Heart left ventricle (tissue), 16 donors: Measurements from ENCODE around the gene NFE2L1. TPM values are rescaled to one million over a fixed set of nuclear protein-coding genes. Genes with fewer than 3 reads are reported as not detected.

ENCODE experiments used
- ATAC-seq, 4 donors: fragments of 200-7000 bp; cut with Tn5 transposase; one replicate each; pipeline ENCODE4 v1.9.1; 2020 to 2022; ENCODE audit warnings: moderate library complexity in 4 of 4, mild to moderate bottlenecking in 3 of 4, moderate number of reproducible peaks in 1 of 4
- DNase-seq, 5 donors: peaks; one replicate each; pipeline ENCODE4 v3.0.0-alpha.2; 2020
- H3K27ac ChIP-seq, 12 donors: fragments of 200-600 bp; sonication (generic) in 4 of 12; one replicate each; pipeline versions ENCODE4 v1.5.0 to v1.8.0; 2016 to 2022; ENCODE audit warnings: mild to moderate bottlenecking in 2 of 12
- H3K27me3 ChIP-seq, 9 donors: fragments of 200-600 bp; sonication (generic) in 2 of 9; one replicate each; pipeline versions ENCODE4 v1.5.1 to v1.8.0; 2016 to 2022; ENCODE audit warnings: mild to moderate bottlenecking in 3 of 9
- H3K36me3 ChIP-seq, 9 donors: fragments of 200-600 bp; sonication (generic) in 2 of 9; one replicate each; pipeline versions ENCODE4 v1.5.0 to v1.8.0; 2018 to 2022; ENCODE audit warnings: mild to moderate bottlenecking in 2 of 9
- H3K4me1 ChIP-seq, 12 donors: fragments of 200-600 bp; sonication (generic) in 4 of 12; one replicate each; pipeline versions ENCODE4 v1.5.0 to v1.8.0; 2016 to 2022; ENCODE audit warnings: mild to moderate bottlenecking in 3 of 12
- H3K4me3 ChIP-seq, 12 donors: fragments of 200-600 bp; sonication (generic) in 4 of 12; one replicate each; pipeline versions ENCODE4 v1.5.0 to v1.8.0; 2017 to 2022; ENCODE audit warnings: mild to moderate bottlenecking in 9 of 12, moderate library complexity in 4 of 12
- H3K9me3 ChIP-seq, 12 donors: fragments of 200-600 bp; sonication (generic) in 4 of 12; one replicate each; pipeline versions ENCODE4 v1.5.0 to v1.8.0; 2016 to 2022; ENCODE audit warnings: mild to moderate bottlenecking in 1 of 12
- CTCF ChIP-seq, 12 donors: fragments of 200-600 bp; sonication (generic) in 4 of 12; IDR thresholded peaks; one replicate each; pipeline versions ENCODE4 v1.5.0 to v1.8.0; 2018 to 2022; ENCODE audit warnings: antibody characterized with exemption in 12 of 12, mild to moderate bottlenecking in 5 of 12
- POLR2A ChIP-seq, 2 donors: fragments of 450-650 bp; IDR thresholded peaks; one replicate each; pipeline ENCODE4 v1.6.1; 2017; ENCODE audit warnings: antibody characterized with exemption in 2 of 2, mild to moderate bottlenecking in 2 of 2, moderate library complexity in 2 of 2
- WGBS, 4 donors: extraction: QIAGEN DNeasy Blood & Tissue Kit in 2 of 4; methylation state at CpG; one replicate each; pipeline versions ENCODE4 v1.1.5 to v1.1.7; 2013 to 2018; 5-methylcytosine and 5-hydroxymethylcytosine counted together
- intact Hi-C, 10 donors: fragments of 100-400 bp; cut with DNase I; formaldehyde crosslinking; loops; one replicate each; pipeline versions ENCODE4 v1.11.1 to v1.14.2; 2022
- polyA plus RNA-seq, 2 donors: library from polyadenylated mRNA; stranded (reverse); fragments of 200-250 nt; gene quantifications; one replicate each; pipeline ENCODE4 v1.2.3, GENCODE V29; 2013
- total RNA-seq, 9 donors: library from RNA; depleted of rRNA in 2 of 9; stranded (reverse); fragments of >200 nt in 2 of 9; fragmentation: NEBNext Ultra II Directional in 3 of 9; extraction: Animal tissue kit (Norgen Biotek cat#: 25700) in 3 of 9; gene quantifications; one replicate each; pipeline versions ENCODE4 v1.1.0 to v1.2.4, GENCODE V29; 2016 to 2023
- donor health status: ischemic (EF 13 %, LVEDD 7.1; RV severe dilation, severe dysfunction).
- donor health status: healthy with polysubstance abuse.
- donor health status: DM: no; HTN: yes; CAD: no.
- donor health status: DM: no; HTN: no; CAD: no.
- donor health status: ischemic (EF 25% LVEDD 6.9; RV normal size, moderate dysfunction).
- donor health status: ischemic (EF 25% LVEDD 5.7; RV mildly dilated, moderate dysfunction).
- donor health status: healthy.
- donor health status: DM: yes; HTN: yes; CAD: no.
- donor health status: ischemic (EF 35%, LVEDD 5.7; RV mildly dilated, moderate dysfunction).
- donor health status: nonischemic (EF 11% LVEDD 7.7; RV severe dilation, severe dysfunction).
- donor health status: DM: yes; HTN: yes; CAD: no.
- donor health status: PGD.
- donor health status: ischemic (EF 29% LVEDD 5.4; RV normal size, mild dysfunction).
- donor health status: nonischemic (EF 23%, LVEDD 6.1; RV moderate dilation, normal function).

Gene NFE2L1
- total and polyA plus RNA-seq, 11 donors, result 254 to 1,055 (median 553) TPM

GRCh38 chr17:48025904-48026501 lies 22.2 kb upstream of the NFE2L1 start:
- WGBS, 4 donors, result 26 to 38% (median 31%) methylated on average over 8 of the region's 8 CpGs
- Histone ChIP-seq H3K27me3 (peaks cover 0 to 25% (median 0%) of the 10 kb centered on the region in 9 donors), H3K36me3 (no peaks in the 10 kb centered on the region), H3K4me3 (peak overlapping the region in 10 of 12 donors; percentile 33 to 69 (median 54)), H3K9me3 (no peaks in the 10 kb centered on the region), H3K4me1 (peaks cover 6 to 50% (median 42%) of the 10 kb centered on the region in 12 donors), H3K27ac (peak overlapping the region in 11 of 12 donors; percentile 67 to 90 (median 76))
- DNase-seq, result no peak
- intact Hi-C loops, result loop anchor here (1.0 to 10.0 kb wide), 9 partner anchors 22 to 591 kb away; partner anchors contain the start of genes HOXB8 (in 5 of the 10), HOXB7 (in 3 of the 10), NFE2L1 (in 3 of the 10) and CBX1 (in 2 of the 10)
- no peak for ATAC-seq
- TF ChIP-seq CTCF (IDR thresholded peaks at IDR 0.05), result no peak
- TF ChIP-seq POLR2A (IDR thresholded peaks at IDR 0.05), result no peak

GRCh38 chr17:48026502-48027321 lies 21.4 kb upstream of the NFE2L1 start:
- Histone ChIP-seq H3K4me1 (peaks cover 6 to 50% (median 42%) of the 10 kb centered on the region in 12 donors), H3K4me3 (no peak overlapping the region), H3K27me3 (peaks cover 0 to 20% (median 0%) of the 10 kb centered on the region in 9 donors), H3K9me3 (no peaks in the 10 kb centered on the region), H3K27ac (peak overlapping the region in 4 of 12 donors; percentile 3 to 81 (median 26)), H3K36me3 (peaks cover 0 to 3% (median 0%) of the 10 kb centered on the region in 9 donors)
- no peak for TF ChIP-seq POLR2A (IDR thresholded peaks at IDR 0.05)
- peak; percentile 75 to 95 (median 87) for TF ChIP-seq CTCF (IDR thresholded peaks at IDR 0.05)
- 20 to 27% (median 23%) methylated on average over 10 to 18 of the region's 18 CpGs for WGBS, 4 donors
- peak; percentile 86 to 90 (median 89) for DNase-seq
- intact Hi-C loops, result loop anchor here (1.0 to 10.0 kb wide), 7 partner anchors 22 to 591 kb away; partner anchors contain the start of genes HOXB8 (in 5 of the 10), HOXB7 (in 3 of the 10), NFE2L1 (in 2 of the 10) and CBX1 (in 1 of the 10)
- ATAC-seq, result peak; percentile 34 to 67 (median 48)

GRCh38 chr17:48027322-48027981 lies 20.7 kb upstream of the NFE2L1 start:
- no peak for DNase-seq
- peaks cover 0 to 8% (median 0%) of the 10 kb centered on the region in 9 donors for H3K36me3 ChIP-seq
- H3K27me3 ChIP-seq, result peaks cover 0 to 20% (median 0%) of the 10 kb centered on the region in 9 donors
- TF ChIP-seq POLR2A (IDR thresholded peaks at IDR 0.05), result no peak
- no peak for TF ChIP-seq CTCF (IDR thresholded peaks at IDR 0.05)
- H3K4me1 ChIP-seq, result peaks cover 6 to 50% (median 42%) of the 10 kb centered on the region in 12 donors
- no peak for ATAC-seq
- no peaks in the 10 kb centered on the region for H3K9me3 ChIP-seq
- intact Hi-C loops, result loop anchor here in 8 of 10 donors (2.0 to 10.0 kb wide), 5 partner anchors 47 to 590 kb away; partner anchors contain the start of genes HOXB8 (in 5 of the 8), HOXB7 (in 3 of the 8) and CBX1 (in 1 of the 8)
- WGBS, 4 donors, result 70 to 85% (median 75%) methylated on average over 11 to 12 of the region's 12 CpGs
- H3K4me3 ChIP-seq, result no peak overlapping the region
- no peak overlapping the region for H3K27ac ChIP-seq
